WTC11 (cell line): ENCODE data around the gene SCAI. TPM values are rescaled to one million over a fixed set of nuclear protein-coding genes. Genes with fewer than 3 reads are reported as not detected.

Experiments used
- ATAC-seq: fragments of 200-7000 bp; cut with Tn5 transposase; 2 replicates; pipeline ENCODE4 v1.10.0; 2021; ENCODE audit warnings: mild to moderate bottlenecking, moderate library complexity
- CTCF ChIA-PET: fragments of 300-600 bp; sonication (Branson Sonifier 250); formaldehyde crosslinking; loops from one replicate; lab custom pipeline; 2021; ENCODE audit warnings: antibody characterized with exemption; lab: Charles Lee
- POLR2A ChIA-PET: fragments of 350-600 bp; sonication (Branson Sonifier 250); formaldehyde crosslinking; loops from one replicate; lab custom pipeline; 2021; ENCODE audit warnings: antibody characterized with exemption; lab: Charles Lee
- DNase-seq: peaks from one replicate; pipeline ENCODE4 v3.0.0; 2021; ENCODE audit warnings: low spot score
- H3K27ac Mint-ChIP-seq: 2 replicates; pipeline ENCODE4 v1.8.0; 2021; ENCODE audit warnings: mixed read lengths
- H3K27me3 Mint-ChIP-seq: 2 replicates; pipeline ENCODE4 v1.8.0; 2021; ENCODE audit warnings: low read depth, mild to moderate bottlenecking, moderate library complexity, mixed read lengths
- H3K36me3 Mint-ChIP-seq: 2 replicates; pipeline ENCODE4 v1.8.0; 2021; ENCODE audit warnings: mixed read lengths
- H3K4me1 Mint-ChIP-seq: 2 replicates; pipeline ENCODE4 v1.8.0; 2022; ENCODE audit warnings: mixed read lengths
- H3K4me3 Mint-ChIP-seq: 2 replicates; pipeline ENCODE4 v1.8.0; 2021; ENCODE audit warnings: mild to moderate bottlenecking, moderate library complexity, mixed read lengths
- H3K9me3 Mint-ChIP-seq: 2 replicates; pipeline ENCODE4 v1.8.0; 2021; ENCODE audit warnings: mixed read lengths
- CBFB ChIP-seq: sonication (generic); formaldehyde crosslinking; IDR thresholded peaks from 2 replicates; pipeline ENCODE4 v1.8.1; 2022; ENCODE audit warnings: mild to moderate bottlenecking, low read depth, missing genetic modification reagents
- EMX1 ChIP-seq: fragments of 250-450 bp; sonication (Bioruptor Pico); IDR thresholded peaks from 2 replicates; pipeline ENCODE4 v1.8.0; 2021; ENCODE audit warnings: mild to moderate bottlenecking
- FOXJ3 ChIP-seq: sonication (generic); formaldehyde crosslinking; IDR thresholded peaks from 2 replicates; pipeline ENCODE4 v1.9.0; 2021; ENCODE audit warnings: missing genetic modification reagents, mild to moderate bottlenecking, borderline replicate concordance
- IRF2 ChIP-seq: sonication (generic); formaldehyde crosslinking; IDR thresholded peaks from 2 replicates; pipeline ENCODE4 v1.8.0; 2022; ENCODE audit warnings: low read depth, missing genetic modification reagents, borderline replicate concordance
- JAZF1 ChIP-seq: fragments of 250-450 bp; sonication (Bioruptor Pico); IDR thresholded peaks from 2 replicates; pipeline ENCODE4 v1.9.0; 2021; ENCODE audit warnings: moderate library complexity, mild to moderate bottlenecking, inconsistent platforms
- NFATC4 ChIP-seq: fragments of 250-450 bp; sonication (Bioruptor Pico); IDR thresholded peaks from 2 replicates; pipeline ENCODE4 v1.9.0; 2021; ENCODE audit warnings: mild to moderate bottlenecking
- NFE2L1 ChIP-seq: sonication (generic); formaldehyde crosslinking; IDR thresholded peaks from 2 replicates; pipeline ENCODE4 v1.8.1; 2023; ENCODE audit warnings: missing genetic modification reagents
- NR1H2 ChIP-seq: sonication (generic); formaldehyde crosslinking; IDR thresholded peaks from 2 replicates; pipeline ENCODE4 v1.9.0; 2021; ENCODE audit warnings: mild to moderate bottlenecking, moderate library complexity, missing genetic modification reagents
- NR2C2 ChIP-seq: sonication (generic); formaldehyde crosslinking; IDR thresholded peaks from 2 replicates; pipeline ENCODE4 v1.8.0; 2022; ENCODE audit warnings: mild to moderate bottlenecking, missing genetic modification reagents
- PRRX2 ChIP-seq: fragments of 250-450 bp; sonication (Bioruptor Pico); IDR thresholded peaks from 2 replicates; pipeline ENCODE4 v1.8.0; 2021; ENCODE audit warnings: mild to moderate bottlenecking
- SMAD4 ChIP-seq: sonication (generic); formaldehyde crosslinking; IDR thresholded peaks from 2 replicates; pipeline ENCODE4 v1.8.0; 2022; ENCODE audit warnings: mild to moderate bottlenecking, missing genetic modification reagents
- TP53 ChIP-seq: sonication (generic); formaldehyde crosslinking; IDR thresholded peaks from 2 replicates; pipeline ENCODE4 v1.8.1; 2023; ENCODE audit warnings: mild to moderate bottlenecking, missing genetic modification reagents
- ZNF121 ChIP-seq: sonication (generic); formaldehyde crosslinking; IDR thresholded peaks from 2 replicates; pipeline ENCODE4 v1.8.0; 2023; ENCODE audit warnings: missing genetic modification reagents
- ZNF138 ChIP-seq: sonication (generic); formaldehyde crosslinking; conservative IDR thresholded peaks from 2 replicates; pipeline ENCODE4 v1.8.1; 2022; ENCODE audit warnings: mild to moderate bottlenecking, moderate library complexity, missing genetic modification reagents
- ZNF416 ChIP-seq: fragments of 250-450 bp; sonication (Bioruptor Pico); IDR thresholded peaks from 2 replicates; pipeline ENCODE4 v1.9.0; 2021; ENCODE audit warnings: mild to moderate bottlenecking, inconsistent platforms
- total RNA-seq: library from RNA; stranded (reverse); gene quantifications from 3 replicates; pipeline ENCODE4 v1.2.3, GENCODE V29; 2021
- TF ChIP-seq, protein P1 (sequence below): sonication (generic); formaldehyde crosslinking; IDR thresholded peaks from 2 replicates; pipeline ENCODE4 v1.8.0; 2022; ENCODE audit warnings: mild to moderate bottlenecking, missing genetic modification reagents
- TF ChIP-seq, protein P2 (sequence below): sonication (generic); formaldehyde crosslinking; IDR thresholded peaks from 2 replicates; pipeline ENCODE4 v1.8.1; 2022; ENCODE audit warnings: low read depth, missing genetic modification reagents, borderline replicate concordance
- TF ChIP-seq, protein P3 (sequence below): fragments of 250-450 bp; sonication (Bioruptor Pico); IDR thresholded peaks from 2 replicates; pipeline ENCODE4 v2.1.2; 2022; ENCODE audit warnings: mild to moderate bottlenecking, moderate library complexity
- TF ChIP-seq, protein P4 (sequence below): fragments of 250-450 bp; sonication (Bioruptor Pico); IDR thresholded peaks from 2 replicates; pipeline ENCODE4 v1.9.0; 2021; ENCODE audit warnings: moderate library complexity, mild to moderate bottlenecking, inconsistent platforms, borderline replicate concordance
- TF ChIP-seq, protein P5 (sequence below): fragments of 200-600 bp; IDR thresholded peaks from 2 replicates; pipeline ENCODE4 v1.8.0; 2022; ENCODE audit warnings: antibody characterized with exemption
- TF ChIP-seq, protein P6 (sequence below): sonication (generic); formaldehyde crosslinking; IDR thresholded peaks from 2 replicates; pipeline ENCODE4 v1.8.1; 2022; ENCODE audit warnings: low read depth, mild to moderate bottlenecking, moderate library complexity, missing genetic modification reagents, borderline replicate concordance
- TF ChIP-seq, protein P7 (sequence below): sonication (generic); formaldehyde crosslinking; IDR thresholded peaks from 2 replicates; pipeline ENCODE4 v1.8.0; 2022; ENCODE audit warnings: missing genetic modification reagents

The SCAI gene
- total RNA-seq, 1 experiment from 2014 or later, result 20.4 TPM

DNA sequence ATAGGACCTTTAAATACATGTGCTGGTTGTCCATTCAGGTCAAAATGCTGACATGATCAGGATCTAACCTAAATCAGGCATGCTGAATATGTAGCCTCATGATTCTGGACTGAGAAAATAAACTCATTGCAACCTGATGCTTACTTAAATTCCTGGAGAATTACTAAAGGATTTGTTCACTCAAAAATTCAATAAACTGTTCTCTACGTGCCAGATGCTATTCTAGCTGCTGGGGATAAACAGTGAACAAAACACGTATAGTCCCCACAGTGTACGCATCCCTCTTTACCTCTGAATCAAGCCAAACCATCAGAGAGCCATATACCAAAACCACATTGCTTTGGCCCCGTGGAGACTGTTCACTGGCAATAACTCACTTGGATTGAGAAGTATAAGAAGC, 6.1 kb downstream of the SCAI start:
- no peak for DNase-seq
- CTCF ChIA-PET, result no interaction called here

DNA sequence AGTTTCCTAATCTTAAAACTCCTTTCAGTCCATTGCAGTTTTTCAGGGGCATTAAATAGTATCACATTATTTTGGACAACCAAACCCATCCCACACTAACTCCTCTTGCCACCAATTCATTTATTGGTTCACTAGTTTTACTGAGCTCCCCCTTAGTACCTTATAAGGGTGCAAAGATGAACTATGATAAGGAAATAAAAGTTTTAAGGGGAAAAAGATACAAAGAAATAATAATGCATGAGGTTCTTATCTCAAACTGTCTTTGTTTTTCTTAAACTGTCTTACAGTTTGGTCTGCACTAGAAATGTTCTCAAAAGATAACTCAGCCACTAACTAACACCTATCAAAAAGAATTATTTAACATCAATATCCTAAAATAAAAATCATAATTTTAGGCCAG, 8.4 kb downstream of the SCAI start:
- ATAC-seq, result no peak
- Mint-ChIP-seq H3K27ac (no peak overlapping the region), H3K9me3 (no peaks in the 10 kb centered on the region), H3K4me3 (no peak overlapping the region), H3K4me1 (no peaks in the 10 kb centered on the region), H3K27me3 (no peaks in the 10 kb centered on the region), H3K36me3 (peaks cover 14% of the 10 kb centered on the region)
- DNase-seq, result no peak
- ChIA-PET POLR2A (no interaction called here), CTCF (no interaction called here)
- TF ChIP-seq ZNF138 (CRISPR knock-in tag) (no peak), ZNF416 (CRISPR knock-in tag) (no peak), NFE2L1 (no peak), TP53 (CRISPR knock-in tag) (no peak), CBFB (CRISPR knock-in tag) (no peak), JAZF1 (no peak), EMX1 (CRISPR knock-in tag) (no peak), NR1H2 (CRISPR knock-in tag) (no peak), NR2C2 (CRISPR knock-in tag) (no peak), PRRX2 (CRISPR knock-in tag) (no peak)
- TF ChIP-seq, protein P1, sequence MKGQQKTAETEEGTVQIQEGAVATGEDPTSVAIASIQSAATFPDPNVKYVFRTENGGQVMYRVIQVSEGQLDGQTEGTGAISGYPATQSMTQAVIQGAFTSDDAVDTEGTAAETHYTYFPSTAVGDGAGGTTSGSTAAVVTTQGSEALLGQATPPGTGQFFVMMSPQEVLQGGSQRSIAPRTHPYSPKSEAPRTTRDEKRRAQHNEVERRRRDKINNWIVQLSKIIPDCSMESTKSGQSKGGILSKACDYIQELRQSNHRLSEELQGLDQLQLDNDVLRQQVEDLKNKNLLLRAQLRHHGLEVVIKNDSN, result no peak
- TF ChIP-seq, protein P2, sequence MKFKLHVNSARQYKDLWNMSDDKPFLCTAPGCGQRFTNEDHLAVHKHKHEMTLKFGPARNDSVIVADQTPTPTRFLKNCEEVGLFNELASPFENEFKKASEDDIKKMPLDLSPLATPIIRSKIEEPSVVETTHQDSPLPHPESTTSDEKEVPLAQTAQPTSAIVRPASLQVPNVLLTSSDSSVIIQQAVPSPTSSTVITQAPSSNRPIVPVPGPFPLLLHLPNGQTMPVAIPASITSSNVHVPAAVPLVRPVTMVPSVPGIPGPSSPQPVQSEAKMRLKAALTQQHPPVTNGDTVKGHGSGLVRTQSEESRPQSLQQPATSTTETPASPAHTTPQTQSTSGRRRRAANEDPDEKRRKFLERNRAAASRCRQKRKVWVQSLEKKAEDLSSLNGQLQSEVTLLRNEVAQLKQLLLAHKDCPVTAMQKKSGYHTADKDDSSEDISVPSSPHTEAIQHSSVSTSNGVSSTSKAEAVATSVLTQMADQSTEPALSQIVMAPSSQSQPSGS (CRISPR knock-in tag), result no peak
- TF ChIP-seq, protein P3, sequence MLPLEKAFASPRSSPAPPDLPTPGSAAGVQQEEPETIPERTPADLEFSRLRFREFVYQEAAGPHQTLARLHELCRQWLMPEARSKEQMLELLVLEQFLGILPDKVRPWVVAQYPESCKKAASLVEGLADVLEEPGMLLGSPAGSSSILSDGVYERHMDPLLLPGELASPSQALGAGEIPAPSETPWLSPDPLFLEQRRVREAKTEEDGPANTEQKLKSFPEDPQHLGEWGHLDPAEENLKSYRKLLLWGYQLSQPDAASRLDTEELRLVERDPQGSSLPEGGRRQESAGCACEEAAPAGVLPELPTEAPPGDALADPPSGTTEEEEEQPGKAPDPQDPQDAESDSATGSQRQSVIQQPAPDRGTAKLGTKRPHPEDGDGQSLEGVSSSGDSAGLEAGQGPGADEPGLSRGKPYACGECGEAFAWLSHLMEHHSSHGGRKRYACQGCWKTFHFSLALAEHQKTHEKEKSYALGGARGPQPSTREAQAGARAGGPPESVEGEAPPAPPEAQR, result no peak

More for the DNA sequence above, 6.1 kb downstream of the SCAI start:
- Mint-ChIP-seq H3K36me3 (peaks cover 13% of the 10 kb centered on the region), H3K4me1 (peaks cover 3% of the 10 kb centered on the region), H3K4me3 (no peak overlapping the region), H3K27me3 (no peaks in the 10 kb centered on the region), H3K9me3 (no peaks in the 10 kb centered on the region), H3K27ac (no peak overlapping the region)
- POLR2A ChIA-PET, result no interaction called here
- ATAC-seq, result no peak
- TF ChIP-seq FOXJ3 (no peak), NFATC4 (CRISPR knock-in tag) (no peak)
- TF ChIP-seq, protein P4, sequence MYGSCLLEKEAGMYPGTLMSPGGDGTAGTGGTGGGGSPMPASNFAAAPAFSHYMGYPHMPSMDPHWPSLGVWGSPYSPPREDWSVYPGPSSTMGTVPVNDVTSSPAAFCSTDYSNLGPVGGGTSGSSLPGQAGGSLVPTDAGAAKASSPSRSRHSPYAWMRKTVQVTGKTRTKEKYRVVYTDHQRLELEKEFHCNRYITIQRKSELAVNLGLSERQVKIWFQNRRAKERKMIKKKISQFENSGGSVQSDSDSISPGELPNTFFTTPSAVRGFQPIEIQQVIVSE (CRISPR knock-in tag), result no peak

DNA sequence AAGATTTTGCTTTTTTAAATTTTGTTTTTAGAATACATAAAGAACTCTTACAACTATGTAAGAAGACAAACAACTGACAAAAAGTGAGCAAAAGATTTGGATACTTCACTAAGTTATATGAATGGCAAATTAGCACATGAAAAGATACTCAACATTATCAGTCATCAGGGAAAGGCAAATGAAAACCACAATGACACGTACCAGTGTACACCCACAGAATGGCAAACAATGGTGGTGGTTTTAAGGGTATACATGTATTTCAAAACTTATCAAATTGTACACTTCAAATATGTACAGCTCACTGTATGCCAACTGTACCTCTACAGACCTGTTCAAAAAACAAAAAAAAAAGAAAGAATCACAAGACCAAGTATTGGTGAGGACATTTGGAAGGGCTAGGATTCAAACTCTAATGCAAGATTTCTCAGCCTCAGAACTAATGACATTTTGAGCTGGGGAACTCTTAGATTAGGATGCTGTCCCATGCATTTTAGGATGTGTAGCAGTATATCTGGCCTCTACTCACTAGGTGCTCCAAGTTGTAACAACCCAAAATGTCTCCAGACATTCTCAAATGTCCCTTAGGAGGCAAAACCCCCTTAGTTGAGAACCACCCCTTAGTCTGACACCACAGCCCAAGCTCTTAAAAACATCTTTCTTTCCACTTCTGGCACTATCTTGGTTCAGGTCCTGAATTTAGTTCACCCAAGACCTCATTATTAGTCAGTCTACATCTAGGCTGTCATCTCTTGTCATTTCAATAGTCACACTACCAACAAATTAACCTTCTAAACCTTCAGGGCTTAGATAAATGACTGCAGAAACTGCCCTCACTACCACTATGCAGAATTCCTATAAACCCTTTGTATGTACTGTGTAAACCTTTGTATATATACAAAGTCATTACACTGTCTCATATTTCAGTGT, 9.7 kb downstream of the SCAI start:
- H3K27ac Mint-ChIP-seq, result no peak overlapping the region; the same call in 1 of the 2 replicates
- no peak overlapping the region for H3K4me3 Mint-ChIP-seq
- ATAC-seq (no peak), DNase-seq (no peak)
- ChIA-PET CTCF (interaction anchor here (1.2 kb wide), 1 partner anchor 14 kb away, joined by 3 read pairs; no protein-coding TSS in a partner anchor), POLR2A (interaction anchor here (0.6 kb wide), 1 partner anchor 94 kb away, joined by 3 read pairs; no protein-coding TSS in a partner anchor)
- H3K36me3 Mint-ChIP-seq, result peaks cover 5% of the 10 kb centered on the region; the same call in 1 of the 2 replicates
- no peaks in the 10 kb centered on the region for H3K4me1 Mint-ChIP-seq
- no peaks in the 10 kb centered on the region for H3K27me3 Mint-ChIP-seq
- no peaks in the 10 kb centered on the region for H3K9me3 Mint-ChIP-seq
- TF ChIP-seq IRF2 (CRISPR knock-in tag) (no peak), SMAD4 (CRISPR knock-in tag) (no peak), ZNF121 (no peak)
- TF ChIP-seq, protein P5, sequence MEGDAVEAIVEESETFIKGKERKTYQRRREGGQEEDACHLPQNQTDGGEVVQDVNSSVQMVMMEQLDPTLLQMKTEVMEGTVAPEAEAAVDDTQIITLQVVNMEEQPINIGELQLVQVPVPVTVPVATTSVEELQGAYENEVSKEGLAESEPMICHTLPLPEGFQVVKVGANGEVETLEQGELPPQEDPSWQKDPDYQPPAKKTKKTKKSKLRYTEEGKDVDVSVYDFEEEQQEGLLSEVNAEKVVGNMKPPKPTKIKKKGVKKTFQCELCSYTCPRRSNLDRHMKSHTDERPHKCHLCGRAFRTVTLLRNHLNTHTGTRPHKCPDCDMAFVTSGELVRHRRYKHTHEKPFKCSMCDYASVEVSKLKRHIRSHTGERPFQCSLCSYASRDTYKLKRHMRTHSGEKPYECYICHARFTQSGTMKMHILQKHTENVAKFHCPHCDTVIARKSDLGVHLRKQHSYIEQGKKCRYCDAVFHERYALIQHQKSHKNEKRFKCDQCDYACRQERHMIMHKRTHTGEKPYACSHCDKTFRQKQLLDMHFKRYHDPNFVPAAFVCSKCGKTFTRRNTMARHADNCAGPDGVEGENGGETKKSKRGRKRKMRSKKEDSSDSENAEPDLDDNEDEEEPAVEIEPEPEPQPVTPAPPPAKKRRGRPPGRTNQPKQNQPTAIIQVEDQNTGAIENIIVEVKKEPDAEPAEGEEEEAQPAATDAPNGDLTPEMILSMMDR, result no peak
- TF ChIP-seq, protein P6, sequence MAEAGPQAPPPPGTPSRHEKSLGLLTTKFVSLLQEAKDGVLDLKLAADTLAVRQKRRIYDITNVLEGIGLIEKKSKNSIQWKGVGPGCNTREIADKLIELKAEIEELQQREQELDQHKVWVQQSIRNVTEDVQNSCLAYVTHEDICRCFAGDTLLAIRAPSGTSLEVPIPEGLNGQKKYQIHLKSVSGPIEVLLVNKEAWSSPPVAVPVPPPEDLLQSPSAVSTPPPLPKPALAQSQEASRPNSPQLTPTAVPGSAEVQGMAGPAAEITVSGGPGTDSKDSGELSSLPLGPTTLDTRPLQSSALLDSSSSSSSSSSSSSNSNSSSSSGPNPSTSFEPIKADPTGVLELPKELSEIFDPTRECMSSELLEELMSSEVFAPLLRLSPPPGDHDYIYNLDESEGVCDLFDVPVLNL, result no peak
- TF ChIP-seq, protein P7, sequence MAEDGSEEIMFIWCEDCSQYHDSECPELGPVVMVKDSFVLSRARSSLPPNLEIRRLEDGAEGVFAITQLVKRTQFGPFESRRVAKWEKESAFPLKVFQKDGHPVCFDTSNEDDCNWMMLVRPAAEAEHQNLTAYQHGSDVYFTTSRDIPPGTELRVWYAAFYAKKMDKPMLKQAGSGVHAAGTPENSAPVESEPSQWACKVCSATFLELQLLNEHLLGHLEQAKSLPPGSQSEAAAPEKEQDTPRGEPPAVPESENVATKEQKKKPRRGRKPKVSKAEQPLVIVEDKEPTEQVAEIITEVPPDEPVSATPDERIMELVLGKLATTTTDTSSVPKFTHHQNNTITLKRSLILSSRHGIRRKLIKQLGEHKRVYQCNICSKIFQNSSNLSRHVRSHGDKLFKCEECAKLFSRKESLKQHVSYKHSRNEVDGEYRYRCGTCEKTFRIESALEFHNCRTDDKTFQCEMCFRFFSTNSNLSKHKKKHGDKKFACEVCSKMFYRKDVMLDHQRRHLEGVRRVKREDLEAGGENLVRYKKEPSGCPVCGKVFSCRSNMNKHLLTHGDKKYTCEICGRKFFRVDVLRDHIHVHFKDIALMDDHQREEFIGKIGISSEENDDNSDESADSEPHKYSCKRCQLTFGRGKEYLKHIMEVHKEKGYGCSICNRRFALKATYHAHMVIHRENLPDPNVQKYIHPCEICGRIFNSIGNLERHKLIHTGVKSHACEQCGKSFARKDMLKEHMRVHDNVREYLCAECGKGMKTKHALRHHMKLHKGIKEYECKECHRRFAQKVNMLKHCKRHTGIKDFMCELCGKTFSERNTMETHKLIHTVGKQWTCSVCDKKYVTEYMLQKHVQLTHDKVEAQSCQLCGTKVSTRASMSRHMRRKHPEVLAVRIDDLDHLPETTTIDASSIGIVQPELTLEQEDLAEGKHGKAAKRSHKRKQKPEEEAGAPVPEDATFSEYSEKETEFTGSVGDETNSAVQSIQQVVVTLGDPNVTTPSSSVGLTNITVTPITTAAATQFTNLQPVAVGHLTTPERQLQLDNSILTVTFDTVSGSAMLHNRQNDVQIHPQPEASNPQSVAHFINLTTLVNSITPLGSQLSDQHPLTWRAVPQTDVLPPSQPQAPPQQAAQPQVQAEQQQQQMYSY (CRISPR knock-in tag), result no peak
